NCI-H2081 treated with DMSO at 0.1 percent for 48 hours (cell line): Measurements from ENCODE around the gene CCR8.
"Not testable (repeated sequence)": the region's sequence is repeated elsewhere in the genome, so short reads cannot be mapped to it uniquely, and the experiment has no call there.

ENCODE experiments used
- DNase-seq: peaks from one replicate; lab custom pipeline; 2025; lab: John Stamatoyannopoulos, UW

CCR8 gene

GRCh38 chr3:39315420-39315819 is 14.1 kb upstream of the CCR8 start:
- DNase-seq, result no peak

- DNase-seq, result no peak
Observed at GRCh38 chr3:39317571-39318169, 11.8 kb upstream of the CCR8 start.

DNA sequence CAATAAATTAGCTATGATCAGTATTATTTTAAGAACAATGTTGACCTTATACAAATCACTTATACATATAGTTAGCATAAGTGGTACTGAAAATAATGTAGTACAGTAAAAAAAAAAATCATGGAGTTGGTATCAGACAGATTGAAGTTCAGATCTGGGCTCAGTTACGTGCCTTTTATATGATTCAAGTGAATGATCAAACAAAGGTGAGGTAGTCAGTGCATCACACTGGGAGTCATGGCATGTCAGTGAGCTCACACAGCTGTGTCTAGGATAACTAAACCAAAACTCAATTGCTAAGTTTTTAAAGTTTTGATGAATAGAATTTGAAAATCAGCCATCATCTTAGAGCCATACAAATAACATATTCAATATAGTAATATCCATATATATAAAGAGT is 11.2 kb upstream of the CCR8 start:
- no peak for DNase-seq

DNA sequence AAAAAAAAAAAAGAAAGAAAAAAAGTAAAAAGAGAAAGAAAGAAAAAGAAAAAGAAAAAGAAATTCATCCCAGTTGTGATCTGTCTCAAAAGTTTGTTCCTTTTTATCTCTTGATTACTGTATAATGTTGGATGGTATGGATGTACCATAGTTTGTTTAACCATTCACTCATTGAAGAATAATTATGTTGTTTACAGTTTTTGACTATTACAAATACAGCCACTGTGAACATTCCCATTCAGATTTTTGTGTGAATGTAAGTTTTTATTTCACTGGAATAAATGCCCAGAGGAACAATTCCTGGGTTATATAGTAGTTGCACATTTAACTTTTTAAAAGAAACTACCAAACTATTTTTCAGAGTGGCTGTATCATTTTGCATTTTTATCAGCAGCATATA is 10.3 kb upstream of the CCR8 start:
- DNase-seq, result no peak

GRCh38 chr3:39321574-39321983 is 7.9 kb upstream of the CCR8 start:
- DNase-seq, result not testable (repeated sequence)

DNA sequence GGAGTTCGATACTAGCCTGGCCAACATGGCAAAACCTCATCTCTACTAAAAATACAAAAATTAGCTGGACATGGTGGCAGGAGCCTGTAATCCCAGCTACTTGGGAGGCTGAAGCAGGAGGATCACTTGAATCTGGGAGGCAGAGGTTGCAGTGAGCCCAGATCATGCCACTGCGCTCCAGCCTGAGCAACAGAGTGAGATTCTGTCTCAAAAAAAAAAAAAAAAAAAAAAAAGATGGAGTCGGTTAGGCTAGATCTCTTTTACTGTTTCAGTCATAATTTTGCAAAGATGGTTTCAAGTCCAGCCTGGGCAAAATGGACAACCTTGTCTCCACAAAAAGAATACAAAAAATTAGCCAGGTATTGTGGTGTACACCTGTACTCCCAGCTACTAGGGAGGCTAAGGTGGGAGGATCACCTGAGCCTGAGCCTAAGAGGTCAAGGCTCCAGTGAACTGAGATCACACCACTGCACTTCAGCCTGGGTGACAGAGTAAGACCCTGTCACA is 7.2 kb upstream of the CCR8 start:
- DNase-seq, result not testable (repeated sequence)

- DNase-seq, result no peak
Observed at GRCh38 chr3:39322936-39323335, 6.6 kb upstream of the CCR8 start.

DNA sequence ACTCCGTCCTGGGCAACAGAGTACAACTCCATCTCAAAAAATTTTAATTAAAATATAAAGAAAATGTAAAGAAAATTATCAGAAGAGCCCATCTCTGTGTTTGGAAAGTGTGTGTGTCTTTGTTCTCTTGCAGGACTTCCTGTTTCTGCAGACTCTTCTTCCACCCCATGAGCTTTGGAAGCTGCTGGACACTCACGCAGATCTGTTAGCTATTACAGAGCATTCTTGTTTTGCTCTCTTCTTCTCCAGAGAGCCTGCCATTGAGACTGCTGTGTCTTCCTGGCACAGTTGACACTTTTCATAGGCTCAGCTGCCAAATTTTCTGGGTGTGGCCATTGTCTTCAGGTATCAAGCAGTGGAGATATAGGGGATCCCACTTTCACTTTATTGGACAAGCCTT is 6.0 kb upstream of the CCR8 start:
- DNase-seq, result no peak

GRCh38 chr3:39325236-39325635 is 4.3 kb upstream of the CCR8 start:
- no peak for DNase-seq

GRCh38 chr3:39327053-39327745 is 2.3 kb upstream of the CCR8 start:
- DNase-seq, result no peak

GRCh38 chr3:39327746-39328349 is 1.7 kb upstream of the CCR8 start:
- no peak for DNase-seq

GRCh38 chr3:39330824-39331223 is 1.3 kb downstream of the CCR8 start:
- no peak for DNase-seq

DNA sequence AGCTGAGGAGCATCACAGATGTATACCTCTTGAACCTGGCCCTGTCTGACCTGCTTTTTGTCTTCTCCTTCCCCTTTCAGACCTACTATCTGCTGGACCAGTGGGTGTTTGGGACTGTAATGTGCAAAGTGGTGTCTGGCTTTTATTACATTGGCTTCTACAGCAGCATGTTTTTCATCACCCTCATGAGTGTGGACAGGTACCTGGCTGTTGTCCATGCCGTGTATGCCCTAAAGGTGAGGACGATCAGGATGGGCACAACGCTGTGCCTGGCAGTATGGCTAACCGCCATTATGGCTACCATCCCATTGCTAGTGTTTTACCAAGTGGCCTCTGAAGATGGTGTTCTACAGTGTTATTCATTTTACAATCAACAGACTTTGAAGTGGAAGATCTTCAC is 3.0 kb downstream of the CCR8 start:
- no peak for DNase-seq

DNA sequence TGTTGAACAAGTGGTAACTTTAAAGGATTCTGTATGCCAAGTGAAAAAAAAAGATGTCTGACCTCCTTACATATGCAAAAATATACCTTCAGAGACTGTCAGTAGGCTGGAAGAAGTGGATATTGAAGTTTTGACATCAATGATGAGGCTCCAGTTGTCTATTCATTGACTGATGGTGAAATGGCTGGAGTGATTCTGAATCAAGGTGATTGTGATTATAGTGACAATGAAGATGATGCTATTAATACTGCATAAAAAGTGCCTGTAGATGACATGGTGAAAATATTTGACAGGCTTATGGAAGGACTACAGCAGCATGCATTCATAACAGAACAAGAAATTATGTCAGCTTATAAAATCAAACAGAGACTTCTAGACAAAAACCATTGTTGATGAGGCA is 4.1 kb downstream of the CCR8 start:
- DNase-seq, result no peak

GRCh38 chr3:39334205-39334604 is 4.7 kb downstream of the CCR8 start:
- DNase-seq, result no peak

- DNase-seq, result no peak
Observed at GRCh38 chr3:39338201-39338600, 8.7 kb downstream of the CCR8 start.

- DNase-seq, result no peak
Observed at GRCh38 chr3:39339086-39339485, 9.6 kb downstream of the CCR8 start.

DNA sequence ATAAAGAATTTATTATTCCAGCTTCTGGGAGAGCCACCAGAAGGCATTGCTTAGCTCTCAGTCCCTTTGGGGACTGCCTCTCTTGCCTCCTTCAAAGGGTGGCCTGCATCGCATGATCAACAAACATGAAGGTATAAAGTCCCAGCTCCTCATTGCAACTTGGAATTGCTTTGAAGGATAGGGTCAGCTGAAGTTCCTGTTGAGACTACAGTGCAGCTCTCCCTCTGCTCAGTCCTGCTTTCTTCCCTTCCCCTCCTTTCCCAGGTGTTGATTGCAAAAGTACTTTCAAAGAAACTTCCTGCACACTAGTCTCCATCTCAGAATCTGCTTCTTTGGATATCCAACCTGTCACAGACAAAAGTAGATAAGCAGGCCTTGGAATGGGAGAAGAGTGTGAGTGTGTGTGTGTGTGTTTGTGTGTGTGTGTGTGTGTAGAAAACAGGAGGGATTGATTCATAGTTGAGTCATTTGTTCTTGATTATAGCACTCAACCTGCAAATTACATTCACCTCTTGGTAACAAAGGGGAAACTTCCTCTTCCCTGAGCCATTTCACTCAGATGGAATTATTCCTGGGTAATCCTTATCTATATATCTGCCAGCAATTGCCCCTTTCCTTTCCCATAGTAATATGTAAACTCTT is 13.7 kb downstream of the CCR8 start:
- no peak for DNase-seq

- no peak for DNase-seq
Observed at GRCh38 chr3:39343760-39344159, 14.3 kb downstream of the CCR8 start.

- DNase-seq, result no peak
Observed at GRCh38 chr3:39344746-39345344, 15.3 kb downstream of the CCR8 start.

- no peak for DNase-seq
Observed at GRCh38 chr3:39346785-39347585, 17.5 kb downstream of the CCR8 start.

DNA sequence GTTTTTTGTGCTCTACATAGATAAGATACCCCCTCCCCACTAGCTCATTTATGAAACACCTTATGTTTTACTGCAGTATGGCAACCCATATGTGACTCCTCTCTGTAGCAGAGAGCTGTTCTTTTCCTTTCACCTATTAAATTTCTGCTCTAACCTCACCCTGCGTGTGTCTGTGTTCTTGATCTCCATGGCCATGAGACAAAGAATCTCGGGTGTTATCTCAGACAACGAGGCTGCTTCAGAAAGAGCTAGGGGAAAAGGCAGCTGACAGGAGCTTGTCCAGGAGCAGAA is 18.0 kb downstream of the CCR8 start:
- no peak for DNase-seq
